ENCODE measurements around the gene ABCB1.
"Not testable (repeated sequence)": the region's sequence is repeated elsewhere in the genome, so short reads cannot be mapped to it uniquely, and the experiment has no call there.

The ABCB1 gene

DNA sequence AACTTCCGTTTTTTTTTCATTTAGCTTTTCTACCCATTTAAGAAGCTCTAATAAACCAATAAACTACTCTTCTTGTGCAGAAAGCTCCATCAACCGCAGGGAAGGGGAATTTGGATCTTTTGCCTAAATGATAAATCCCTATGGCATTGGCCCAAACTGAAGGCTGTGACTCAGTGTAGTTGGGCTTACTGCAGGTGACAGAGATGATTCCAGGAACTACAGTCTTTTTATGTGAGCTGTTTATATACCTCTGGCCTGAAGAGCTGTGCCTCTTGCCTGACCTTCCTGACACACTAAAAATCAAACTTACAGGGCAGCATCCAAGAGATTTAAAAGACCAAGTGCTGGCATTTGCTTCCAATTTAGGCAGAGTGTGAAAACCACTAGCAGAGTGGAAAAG lies 25.2 kb downstream of the ABCB1 start:
- no peak for DNase-seq

DNA sequence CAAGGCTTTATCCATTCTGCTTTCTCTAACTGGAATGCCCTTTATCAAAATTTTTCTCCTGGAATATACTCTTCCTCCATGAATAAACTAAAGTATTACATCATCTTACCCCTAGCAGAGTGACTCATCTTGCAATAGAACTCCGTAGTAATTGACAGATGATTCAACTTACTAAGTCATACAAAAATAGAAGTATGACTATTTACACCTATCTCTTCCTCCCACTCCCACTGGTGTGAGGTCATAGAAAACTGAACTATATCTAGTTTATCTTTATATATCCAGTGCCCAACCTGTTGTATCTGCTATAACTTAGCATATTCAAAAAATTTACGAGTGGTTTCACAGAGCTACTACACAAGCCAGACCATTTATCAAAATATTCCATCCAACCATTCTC lies 26.1 kb downstream of the ABCB1 start:
- DNase-seq = peak in 1 of 51 donors; percentile 12

DNA sequence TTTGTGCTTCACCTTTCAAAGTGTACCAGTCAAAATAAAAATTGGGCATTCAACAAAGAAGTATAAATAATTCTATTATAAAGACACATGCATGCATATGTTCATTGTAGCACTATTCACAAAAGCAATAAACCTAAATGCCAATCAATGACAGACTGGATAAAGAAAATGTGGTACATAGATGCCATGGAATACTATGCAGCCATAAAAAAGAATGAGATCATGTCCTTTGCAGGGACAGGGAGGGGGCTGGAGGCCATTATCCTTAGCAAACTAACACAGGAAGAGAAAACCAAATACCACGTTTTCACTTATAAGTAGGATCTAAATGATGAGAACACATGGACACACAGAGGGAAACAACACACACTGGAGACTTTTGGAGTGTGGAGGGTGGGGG lies 28.2 kb downstream of the ABCB1 start:
- DNase-seq = not testable (repeated sequence)

DNA sequence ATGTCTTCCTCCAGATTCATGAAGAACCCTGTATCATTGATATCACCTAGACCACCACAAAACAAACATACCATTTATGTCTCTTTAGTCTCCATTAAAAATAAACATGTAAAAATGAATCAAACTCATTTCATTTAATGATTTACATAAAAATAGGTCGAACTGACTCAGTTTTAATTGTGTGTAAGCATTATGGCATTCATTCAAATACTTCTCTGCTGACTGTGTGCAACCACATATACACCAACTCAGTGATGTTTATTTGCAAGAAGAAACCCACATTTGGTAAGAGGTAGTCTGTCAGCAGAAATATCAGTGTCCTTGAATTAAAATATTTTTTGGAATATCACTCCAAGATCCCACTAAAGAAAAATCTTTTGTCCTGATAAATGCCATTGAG lies 30.5 kb downstream of the ABCB1 start:
- DNase-seq = no peak

GRCh38 chr7:87567052-87567451 lies 33.6 kb downstream of the ABCB1 start:
- DNase-seq = no peak

GRCh38 chr7:87566311-87566900 lies 34.3 kb downstream of the ABCB1 start:
- DNase-seq = no peak

DNA sequence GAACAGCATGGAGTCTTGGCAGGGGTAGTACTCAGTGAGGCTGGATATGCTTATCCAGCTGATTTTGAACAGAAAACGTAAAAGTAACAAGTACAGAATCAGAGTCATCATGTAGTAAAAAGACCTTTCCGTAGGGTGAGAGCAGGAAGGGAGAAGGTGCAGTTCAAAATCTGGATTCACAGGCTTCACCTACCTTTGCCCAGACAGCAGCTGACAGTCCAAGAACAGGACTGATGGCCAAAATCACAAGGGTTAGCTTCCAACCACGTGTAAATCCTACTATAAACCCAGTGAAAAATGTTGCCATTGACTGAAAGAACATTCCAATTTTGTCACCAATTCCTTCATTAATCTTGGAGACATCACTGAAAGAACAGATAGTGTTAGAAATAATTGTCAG lies 34.8 kb downstream of the ABCB1 start:
- no peak for DNase-seq

DNA sequence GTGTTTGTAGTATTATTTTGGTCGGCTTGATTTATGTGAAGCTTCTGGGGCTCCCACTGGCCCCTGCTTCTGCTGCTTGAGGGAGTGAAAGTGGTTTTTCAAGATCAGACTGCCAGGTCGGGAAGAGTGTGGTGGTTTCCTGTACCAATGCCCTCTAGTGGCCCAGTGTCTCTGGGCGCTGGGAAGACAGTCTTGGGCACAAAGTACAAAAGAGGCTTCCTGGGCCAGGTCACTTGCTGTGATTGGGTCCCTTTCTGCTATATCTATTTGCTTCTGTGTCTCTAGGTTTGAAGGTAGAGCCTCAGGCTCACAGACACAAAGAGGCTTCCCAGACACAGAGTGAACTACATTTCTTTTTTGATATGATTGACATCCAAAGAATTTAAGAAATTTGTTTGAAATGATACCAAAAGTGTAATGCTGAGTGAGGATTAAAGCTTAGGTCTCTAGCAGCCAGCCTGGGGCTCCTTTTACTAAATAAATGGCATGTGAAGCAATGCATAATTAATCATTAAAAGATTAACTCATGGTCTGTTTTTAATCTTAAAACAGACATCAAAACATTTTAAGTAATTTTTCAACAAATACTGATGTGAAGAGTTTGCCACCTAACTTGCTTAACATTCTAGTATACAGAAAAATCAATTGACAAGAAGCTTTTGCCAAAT lies 36.3 kb downstream of the ABCB1 start:
- DNase-seq = no peak

DNA sequence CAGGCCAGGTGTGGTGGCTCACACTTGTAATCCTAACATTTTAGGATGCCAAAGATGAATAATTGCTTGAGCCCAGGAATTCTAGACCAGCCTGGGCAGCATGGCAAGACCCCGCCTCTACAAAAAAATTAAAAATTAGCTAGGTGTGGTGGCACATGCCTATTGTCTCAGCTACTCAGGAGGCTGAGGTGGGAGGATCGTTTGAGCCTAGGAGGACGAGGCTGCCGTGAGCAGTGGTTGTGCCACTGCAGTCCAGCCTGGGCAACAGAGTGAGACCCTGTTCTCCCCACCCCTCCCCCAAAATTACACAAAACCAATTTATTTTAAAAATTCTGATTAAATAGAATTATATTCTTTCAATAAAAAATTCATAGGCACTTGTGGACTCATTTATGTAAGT lies 39.0 kb downstream of the ABCB1 start:
- DNase-seq = no peak

- no peak for DNase-seq
Observed at GRCh38 chr7:87561102-87561501, 39.6 kb downstream of the ABCB1 start.

DNA sequence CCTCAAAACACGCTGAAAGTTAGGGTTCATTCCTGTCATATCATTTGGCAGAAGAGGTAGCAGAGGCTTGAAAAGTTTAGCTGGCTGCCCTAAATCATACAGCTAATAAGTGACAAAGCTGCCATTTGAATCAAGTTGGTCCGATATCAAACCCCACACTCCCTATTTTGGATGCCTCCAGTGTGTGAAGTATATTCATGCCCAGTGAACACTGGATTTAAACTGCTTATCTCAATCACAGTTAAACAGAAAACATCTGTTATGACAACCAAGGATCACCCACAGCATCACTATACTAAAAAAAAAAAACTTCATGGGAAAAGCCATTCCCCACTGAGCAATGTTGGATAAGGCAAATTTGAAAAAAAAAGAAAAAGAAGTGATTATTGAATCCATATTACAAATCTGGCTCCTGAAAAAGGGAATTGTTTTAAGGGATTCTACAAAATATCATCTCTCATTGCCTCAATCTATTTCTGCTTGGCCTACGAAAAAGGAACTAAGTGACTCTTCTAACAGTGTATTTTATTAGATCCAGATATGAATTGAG lies 48.3 kb downstream of the ABCB1 start:
- no peak for DNase-seq

DNA sequence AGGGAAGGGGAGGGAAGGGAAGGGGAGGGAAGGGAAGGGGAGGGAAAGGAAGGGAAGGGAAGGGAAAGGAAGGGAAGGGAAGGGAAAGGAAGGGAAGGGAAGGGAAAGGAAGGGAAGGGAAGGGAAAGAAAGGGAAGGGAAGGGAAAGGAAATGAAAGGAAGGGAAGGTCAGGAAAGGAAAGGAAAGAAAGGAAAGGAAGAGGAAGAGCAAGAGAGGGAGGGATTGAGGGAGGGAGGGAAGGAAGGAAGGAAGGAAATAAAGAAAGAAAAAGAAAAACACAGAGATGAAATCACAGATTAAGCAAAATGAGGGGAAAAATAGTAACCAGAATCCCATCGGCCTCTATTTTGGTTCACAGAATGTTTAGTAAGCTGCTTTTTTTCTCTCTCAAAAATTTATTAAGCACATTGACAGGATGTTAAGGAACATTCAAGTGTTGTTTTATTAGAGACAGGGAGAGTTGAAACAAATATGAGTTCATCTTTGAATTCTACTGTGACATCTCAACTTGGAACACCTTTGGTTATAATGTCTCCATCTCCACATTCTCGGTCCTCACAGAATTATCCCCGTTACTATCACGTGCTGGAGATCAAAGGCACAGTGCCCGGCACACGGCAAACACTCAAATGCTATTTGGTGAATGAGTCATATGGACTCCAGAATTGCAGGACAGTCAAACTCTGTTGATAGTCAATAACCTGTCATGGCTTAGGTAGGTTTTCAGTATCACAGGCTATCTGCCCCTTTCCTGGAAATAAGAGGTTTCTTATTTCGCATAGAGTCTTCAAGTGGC lies 52.4 kb downstream of the ABCB1 start:
- DNase-seq = no peak

- no peak for DNase-seq
Observed at GRCh38 chr7:87545760-87546159, 54.9 kb downstream of the ABCB1 start.

- no peak for DNase-seq
Observed at GRCh38 chr7:87543623-87544022, 57.1 kb downstream of the ABCB1 start.

DNA sequence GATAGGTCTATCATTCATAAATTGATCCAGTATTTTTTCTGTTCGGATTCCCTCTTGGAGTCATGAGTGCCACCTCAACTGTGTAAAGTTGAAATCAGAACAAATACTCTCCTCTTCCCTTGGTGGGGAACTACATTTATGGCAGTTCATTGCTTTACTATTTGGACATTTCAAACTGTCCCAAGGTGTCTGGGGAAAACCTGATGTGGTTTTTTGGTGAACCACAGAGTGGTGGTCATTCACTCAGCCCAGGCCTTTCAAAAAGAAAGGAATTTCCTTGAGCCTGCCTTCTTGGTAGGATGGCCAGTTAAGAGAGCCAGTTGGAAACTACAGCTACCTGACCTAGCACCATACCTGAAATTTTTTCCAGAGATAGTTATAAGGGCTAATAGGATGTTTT lies 59.0 kb downstream of the ABCB1 start:
- DNase-seq = no peak

- no peak for DNase-seq
Observed at GRCh38 chr7:87538052-87538451, 62.6 kb downstream of the ABCB1 start.

- DNase-seq = no peak
Observed at GRCh38 chr7:87534072-87534471, 66.6 kb downstream of the ABCB1 start.

DNA sequence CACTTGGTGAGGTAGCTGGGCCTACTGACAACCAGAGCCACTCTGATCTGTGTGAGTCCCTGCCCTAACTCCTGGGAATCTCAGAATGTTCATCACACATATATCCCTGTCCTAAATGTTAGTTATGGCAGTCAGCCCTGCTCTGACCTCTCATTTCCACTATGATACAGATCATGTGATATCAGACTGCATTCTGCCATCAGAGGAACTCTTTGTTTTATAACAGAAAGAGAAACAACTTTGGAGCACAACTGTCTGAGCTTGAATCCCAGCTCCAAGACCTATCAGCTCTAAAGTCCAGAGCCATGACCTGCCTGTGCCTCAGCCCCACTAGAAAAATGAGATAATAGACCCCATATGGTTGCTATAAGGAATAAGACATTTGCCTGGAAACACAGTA lies 70.6 kb downstream of the ABCB1 start:
- no peak for DNase-seq

DNA sequence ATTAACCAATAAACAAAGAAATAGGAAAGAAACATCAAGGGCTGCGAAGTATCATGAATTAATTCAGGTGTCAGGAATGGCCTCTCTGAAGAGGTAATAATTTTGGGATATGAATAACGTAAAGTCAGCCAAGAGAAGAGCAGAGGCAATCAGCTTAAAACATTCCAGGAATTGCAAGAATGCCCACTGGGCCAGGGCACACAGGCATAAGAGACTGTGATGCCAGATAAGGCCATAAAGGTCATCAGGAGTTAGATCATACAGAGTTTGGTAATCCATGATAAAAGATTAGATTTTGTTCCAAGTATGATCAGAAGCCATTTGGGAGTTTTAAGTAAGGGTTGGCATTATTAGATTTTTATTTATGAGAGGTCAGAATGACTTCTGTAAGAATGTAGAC lies 72.0 kb downstream of the ABCB1 start:
- DNase-seq = no peak

DNA sequence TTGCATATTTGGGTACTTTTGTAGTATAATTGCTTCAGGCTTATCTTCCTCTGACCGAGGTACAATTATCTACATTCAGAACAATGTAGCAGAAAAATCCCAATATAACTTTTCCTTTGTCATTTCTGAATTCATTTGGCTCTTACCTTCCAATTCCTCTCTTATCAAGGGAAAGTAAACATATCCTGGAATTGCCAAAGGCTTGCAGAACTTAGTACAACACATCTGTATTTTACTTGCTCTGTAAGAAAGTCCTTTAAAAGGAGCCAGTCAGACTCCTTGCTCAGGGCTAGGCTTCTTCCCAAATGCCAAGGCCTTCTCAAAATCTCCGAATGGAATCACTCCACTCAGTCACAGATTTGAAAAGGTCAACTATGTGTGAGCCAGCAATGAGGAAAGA lies 81.9 kb downstream of the ABCB1 start:
- DNase-seq = no peak

- DNase-seq = no peak
Observed at GRCh38 chr7:87517891-87518290, 82.8 kb downstream of the ABCB1 start.

DNA sequence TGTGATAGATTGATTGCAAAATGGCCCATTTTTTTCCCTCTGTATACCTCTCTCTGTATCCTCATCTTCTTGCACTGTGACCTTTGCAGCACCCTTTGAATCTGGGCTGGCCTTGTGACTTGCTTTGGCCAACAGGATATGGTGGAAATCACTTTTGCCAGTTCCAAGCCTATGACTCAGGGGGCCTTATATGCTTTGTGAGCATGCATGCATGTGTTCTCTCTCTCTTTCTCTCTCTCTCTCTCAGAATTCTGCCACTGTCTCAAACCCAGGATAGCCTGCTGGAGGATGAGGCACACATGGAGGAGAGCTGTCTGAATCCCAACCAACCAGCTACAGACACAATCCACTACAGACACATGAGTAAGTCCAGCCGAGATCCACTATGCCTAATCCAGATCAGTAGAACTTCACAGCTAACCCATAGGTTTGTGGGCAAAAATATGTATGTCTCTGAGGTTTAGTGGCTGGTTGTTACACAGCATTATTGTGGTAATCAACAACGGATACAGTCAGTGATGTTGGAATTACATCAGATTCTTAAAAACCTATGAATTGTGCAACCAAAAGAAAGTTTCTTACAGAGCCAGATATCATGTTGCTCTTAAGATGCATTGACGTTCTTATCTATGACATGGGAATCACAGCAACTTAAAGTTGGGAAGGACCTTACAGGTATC lies 83.4 kb downstream of the ABCB1 start:
- no peak for DNase-seq

Data from hypothalamus (tissue), 51 donors.